ENCODE results near the gene ABHD2. TPM values are rescaled to one million over a fixed set of nuclear protein-coding genes. Genes with fewer than 3 reads are reported as not detected.

ABHD2 gene
- total RNA-seq, 1 donor, result 168 TPM

Small RNA genes within 50 kb of the gene (small RNA-seq; reads per million reads assigned to genes)
- gene RNU7-195P, result not detected

Other genes starting within 250 kb of the ABHD2 start
- 15.1 TPM for gene HAPLN3, start 192.9 kb upstream of the ABHD2 start, total RNA-seq
- 46.3 TPM for gene MFGE8, start 175.1 kb upstream of the ABHD2 start, total RNA-seq
- not detected for gene RLBP1, start 133.1 kb downstream of the ABHD2 start, total RNA-seq
- 9.4 TPM for gene FANCI, start 155.5 kb downstream of the ABHD2 start, total RNA-seq
- 153 TPM for gene POLG, start 246.4 kb downstream of the ABHD2 start, total RNA-seq